HEK293 (cell line): ENCODE measurements around the gene CDH23.

Experiments
- ELK4 ChIP-seq: IDR thresholded peaks from 2 replicates; pipeline ENCODE4 v1.6.1; 2011; ENCODE audit warnings: mild to moderate bottlenecking, low read depth, low read length, borderline replicate concordance
- PRDM10 ChIP-seq: fragments of 450-650 bp; formaldehyde crosslinking; IDR thresholded peaks from 2 replicates; pipeline ENCODE4 v1.5.1; 2016; ENCODE audit warnings: missing biosample characterization, missing genetic modification characterization
- YY1 ChIP-seq: fragments of 450-650 bp; formaldehyde crosslinking; IDR thresholded peaks from 2 replicates; pipeline ENCODE4 v1.5.1; 2018; ENCODE audit warnings: missing biosample characterization, missing genetic modification characterization
- ZEB2 ChIP-seq: fragments of 450-650 bp; formaldehyde crosslinking; IDR thresholded peaks from 2 replicates; pipeline ENCODE4 v1.5.1; 2016; ENCODE audit warnings: missing biosample characterization, missing genetic modification characterization
- ZNF132 ChIP-seq: fragments of 450-650 bp; formaldehyde crosslinking; IDR thresholded peaks from 2 replicates; pipeline ENCODE4 v1.5.1; 2017; ENCODE audit warnings: missing biosample characterization, missing genetic modification characterization, borderline replicate concordance
- ZNF184 ChIP-seq: fragments of 450-650 bp; IDR thresholded peaks from 2 replicates; pipeline ENCODE4 v1.5.1; 2018; ENCODE audit warnings: missing biosample characterization, mild to moderate bottlenecking, missing genetic modification characterization
- ZNF292 ChIP-seq: fragments of 450-650 bp; formaldehyde crosslinking; IDR thresholded peaks from 2 replicates; pipeline ENCODE4 v1.5.1; 2016; ENCODE audit warnings: low read depth, missing biosample characterization, missing genetic modification characterization, borderline replicate concordance
- ZNF558 ChIP-seq: fragments of 450-650 bp; formaldehyde crosslinking; IDR thresholded peaks from 2 replicates; pipeline ENCODE4 v1.5.1; 2016; ENCODE audit warnings: missing biosample characterization, missing genetic modification characterization
- ZNF707 ChIP-seq: fragments of 450-650 bp; formaldehyde crosslinking; IDR thresholded peaks from 2 replicates; pipeline ENCODE4 v1.5.1; 2016; ENCODE audit warnings: missing biosample characterization, missing genetic modification characterization
- TF ChIP-seq, protein P1 (sequence below): fragments of 450-650 bp; formaldehyde crosslinking; IDR thresholded peaks from 2 replicates; pipeline ENCODE4 v1.5.1; 2016; ENCODE audit warnings: missing biosample characterization, missing genetic modification characterization

GRCh38 chr10:71753091-71753959 lies 356.6 kb downstream of the CDH23 start:
- TF ChIP-seq ZEB2 (tag by site-specific recombination) (no peak), ELK4 (no peak), ZNF132 (tag by site-specific recombination) (no peak), ZNF707 (tag by site-specific recombination) (no peak), ZNF558 (tag by site-specific recombination) (no peak), YY1 (tag by site-specific recombination) (no peak), PRDM10 (tag by site-specific recombination) (no peak), ZNF184 (tag by site-specific recombination) (no peak), ZNF292 (no peak)
- TF ChIP-seq, protein P1, sequence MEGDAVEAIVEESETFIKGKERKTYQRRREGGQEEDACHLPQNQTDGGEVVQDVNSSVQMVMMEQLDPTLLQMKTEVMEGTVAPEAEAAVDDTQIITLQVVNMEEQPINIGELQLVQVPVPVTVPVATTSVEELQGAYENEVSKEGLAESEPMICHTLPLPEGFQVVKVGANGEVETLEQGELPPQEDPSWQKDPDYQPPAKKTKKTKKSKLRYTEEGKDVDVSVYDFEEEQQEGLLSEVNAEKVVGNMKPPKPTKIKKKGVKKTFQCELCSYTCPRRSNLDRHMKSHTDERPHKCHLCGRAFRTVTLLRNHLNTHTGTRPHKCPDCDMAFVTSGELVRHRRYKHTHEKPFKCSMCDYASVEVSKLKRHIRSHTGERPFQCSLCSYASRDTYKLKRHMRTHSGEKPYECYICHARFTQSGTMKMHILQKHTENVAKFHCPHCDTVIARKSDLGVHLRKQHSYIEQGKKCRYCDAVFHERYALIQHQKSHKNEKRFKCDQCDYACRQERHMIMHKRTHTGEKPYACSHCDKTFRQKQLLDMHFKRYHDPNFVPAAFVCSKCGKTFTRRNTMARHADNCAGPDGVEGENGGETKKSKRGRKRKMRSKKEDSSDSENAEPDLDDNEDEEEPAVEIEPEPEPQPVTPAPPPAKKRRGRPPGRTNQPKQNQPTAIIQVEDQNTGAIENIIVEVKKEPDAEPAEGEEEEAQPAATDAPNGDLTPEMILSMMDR (tag by site-specific recombination), result no peak
